Stomach smooth muscle (tissue), 2 donors: ENCODE data around the gene SPIN4.
"Not testable (repeated sequence)": the region's sequence is repeated elsewhere in the genome, so short reads cannot be mapped to it uniquely, and the experiment has no call there.

Experiments
- H3K27ac ChIP-seq: one replicate; pipeline ENCODE4 v1.7.0; 2013; ENCODE audit warnings: mild to moderate bottlenecking, low read length, inconsistent platforms
- H3K27me3 ChIP-seq, 2 donors: one replicate each; pipeline ENCODE4 v1.7.0; 2013; ENCODE audit warnings: low read length in 2 of 2; ENCODE audit not compliant: insufficient read depth in 2 of 2, control insufficient read depth in 1 of 2
- H3K36me3 ChIP-seq, 2 donors: one replicate each; pipeline ENCODE4 v1.7.0; 2013; ENCODE audit warnings: low read length in 2 of 2; ENCODE audit not compliant: control insufficient read depth in 2 of 2, insufficient read depth in 2 of 2
- H3K4me1 ChIP-seq: one replicate; pipeline ENCODE4 v1.7.0; 2013; ENCODE audit warnings: low read length; ENCODE audit not compliant: control insufficient read depth, insufficient read depth
- H3K4me3 ChIP-seq, 2 donors: one replicate each; pipeline ENCODE4 v1.7.0; 2013; ENCODE audit warnings: low read length in 2 of 2
- H3K9ac ChIP-seq, 2 donors: one replicate each; pipeline ENCODE4 v1.7.0; 2013; ENCODE audit warnings: low read length in 2 of 2, mild to moderate bottlenecking in 1 of 2
- H3K9me3 ChIP-seq, 2 donors: one replicate each; pipeline ENCODE4 v1.7.0; 2013; ENCODE audit warnings: low read length in 2 of 2; ENCODE audit not compliant: control insufficient read depth in 2 of 2
- donor health status: healthy.
- donor health status: Pancreatic carcinoma.

The SPIN4 gene

GRCh38 chrX:63350941-63351616 is at the start of gene SPIN4:
TSS of gene SPIN4 (minus strand) at chrX:63351332. CDS start at chrX:63350819, 513 bp downstream.
- H3K27me3 ChIP-seq: no peaks in the 10 kb centered on the region
- H3K4me1 ChIP-seq: no peaks in the 10 kb centered on the region
- no peak within 1 kb of the TSS for H3K27ac ChIP-seq
- H3K4me3 ChIP-seq: peak within 1 kb of the TSS; percentile 72 to 76
- no peaks in the 10 kb centered on the region for H3K36me3 ChIP-seq
- H3K9ac ChIP-seq: peak within 1 kb of the TSS; percentile 60 to 68
- H3K9me3 ChIP-seq: peaks cover 0 to 2% of the 10 kb centered on the region in 2 donors

DNA sequence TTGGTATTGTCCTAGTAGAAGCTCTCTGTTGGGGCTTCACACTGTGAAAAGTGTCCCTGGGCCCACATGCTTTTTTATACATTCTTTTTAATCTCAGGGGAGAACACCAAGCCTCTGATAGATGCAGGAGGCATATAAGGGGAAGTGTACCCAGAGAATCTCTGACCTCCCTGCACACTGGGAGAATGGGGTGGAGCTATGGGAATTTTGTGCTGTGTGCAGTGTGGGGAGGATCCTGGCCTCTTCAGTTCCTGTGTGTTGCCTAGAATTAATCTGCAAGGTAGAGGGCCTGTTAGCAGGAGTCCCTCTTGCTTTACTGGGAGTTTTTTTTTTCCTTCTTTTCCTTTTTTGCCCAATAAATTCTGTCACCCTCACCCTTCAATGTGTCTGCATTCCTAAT is 49.2 kb upstream of the SPIN4 start:
- no peak overlapping the region for H3K9ac ChIP-seq
- no peaks in the 10 kb centered on the region for H3K36me3 ChIP-seq
- H3K27ac ChIP-seq: no peak overlapping the region
- no peak overlapping the region for H3K4me3 ChIP-seq
- H3K27me3 ChIP-seq: no peaks in the 10 kb centered on the region
- H3K9me3 ChIP-seq: no peaks in the 10 kb centered on the region
- H3K4me1 ChIP-seq: no peaks in the 10 kb centered on the region

- H3K27ac ChIP-seq: no peak overlapping the region
- H3K4me3 ChIP-seq: no peak overlapping the region
- H3K36me3 ChIP-seq: no peaks in the 10 kb centered on the region
- no peaks in the 10 kb centered on the region for H3K9me3 ChIP-seq
- H3K9ac ChIP-seq: no peak overlapping the region
- H3K27me3 ChIP-seq: no peaks in the 10 kb centered on the region
- no peaks in the 10 kb centered on the region for H3K4me1 ChIP-seq
Observed at GRCh38 chrX:63394872-63395271, 43.7 kb upstream of the SPIN4 start.

- not testable (repeated sequence) for H3K9ac ChIP-seq, H3K36me3 ChIP-seq, H3K4me3 ChIP-seq, H3K9me3 ChIP-seq, H3K27ac ChIP-seq, H3K4me1 ChIP-seq, H3K27me3 ChIP-seq
Observed at GRCh38 chrX:63393094-63393493, 42.0 kb upstream of the SPIN4 start.

GRCh38 chrX:63387411-63387810 is 36.3 kb upstream of the SPIN4 start:
- Histone ChIP-seq H3K27ac (no peak overlapping the region), H3K36me3 (no peaks in the 10 kb centered on the region), H3K9ac (no peak overlapping the region), H3K9me3 (no peaks in the 10 kb centered on the region), H3K4me1 (no peaks in the 10 kb centered on the region), H3K27me3 (no peaks in the 10 kb centered on the region), H3K4me3 (no peak overlapping the region)

DNA sequence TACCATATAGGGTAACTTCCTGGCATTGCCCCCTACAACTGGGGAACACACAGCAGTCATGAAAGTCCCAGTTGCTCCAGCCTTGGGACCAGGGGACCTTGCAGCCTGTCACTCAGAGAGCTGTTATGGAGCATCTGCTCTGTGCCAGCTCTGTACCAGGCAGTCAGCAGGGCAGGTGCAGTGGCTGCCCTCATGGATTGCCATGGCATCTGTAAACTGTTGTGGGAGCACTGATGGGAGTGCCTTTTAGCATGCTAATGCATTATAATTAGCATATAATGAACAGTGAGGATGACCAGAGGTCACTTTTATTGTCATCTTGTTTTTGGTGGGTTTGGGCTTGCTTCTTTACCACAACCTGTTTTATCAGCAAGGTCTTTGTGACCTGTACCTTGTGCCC is 33.1 kb upstream of the SPIN4 start:
- not testable (repeated sequence) for H3K9ac ChIP-seq, H3K27ac ChIP-seq, H3K4me1 ChIP-seq, H3K27me3 ChIP-seq, H3K4me3 ChIP-seq, H3K36me3 ChIP-seq, H3K9me3 ChIP-seq

- not testable (repeated sequence) for H3K4me1 ChIP-seq, H3K9ac ChIP-seq, H3K4me3 ChIP-seq, H3K27me3 ChIP-seq, H3K9me3 ChIP-seq, H3K36me3 ChIP-seq, H3K27ac ChIP-seq
Observed at GRCh38 chrX:63373012-63373411, 21.9 kb upstream of the SPIN4 start.

DNA sequence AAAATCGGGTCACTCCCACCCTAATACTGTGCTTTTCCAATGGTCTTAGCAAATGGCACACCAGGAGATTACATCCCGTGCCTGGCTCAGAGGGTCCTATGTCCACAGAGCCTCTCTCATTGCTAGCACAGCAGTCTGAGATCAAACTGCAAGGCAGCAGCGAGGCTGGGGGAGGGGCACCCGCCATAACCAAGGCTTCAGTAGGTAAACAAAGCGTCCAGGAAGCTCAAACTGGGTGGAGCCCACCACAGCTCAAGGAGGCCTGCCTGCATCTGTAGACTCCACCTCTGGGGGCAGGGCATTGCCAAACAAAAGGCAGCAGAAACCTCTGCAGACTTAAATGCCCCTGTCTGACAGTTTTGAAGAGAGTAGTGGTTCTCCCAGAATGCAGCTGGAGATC is 16.6 kb upstream of the SPIN4 start:
- not testable (repeated sequence) for H3K27me3 ChIP-seq, H3K4me3 ChIP-seq, H3K4me1 ChIP-seq, H3K9me3 ChIP-seq, H3K27ac ChIP-seq, H3K36me3 ChIP-seq, H3K9ac ChIP-seq

DNA sequence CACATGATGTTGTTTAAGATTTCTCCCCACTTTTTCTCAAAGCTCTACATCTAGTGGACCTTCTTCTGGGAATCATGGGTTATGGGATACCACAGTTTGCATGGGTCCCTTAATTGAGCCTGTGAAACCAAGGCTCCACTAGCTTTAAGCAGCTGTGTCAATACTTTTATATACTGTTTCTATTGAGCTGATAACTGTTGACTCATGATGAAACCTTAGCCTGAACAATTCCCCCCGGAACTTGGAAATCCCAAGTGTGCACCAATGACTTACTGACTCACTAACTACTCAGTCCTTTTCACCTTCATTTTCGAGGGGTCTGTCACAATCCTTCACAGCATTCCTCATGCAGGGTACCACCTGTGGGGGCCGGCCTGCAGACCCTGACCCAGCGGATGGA is 12.7 kb upstream of the SPIN4 start:
- Histone ChIP-seq H3K4me1 (no peaks in the 10 kb centered on the region), H3K4me3 (no peak overlapping the region), H3K27ac (no peak overlapping the region), H3K36me3 (no peaks in the 10 kb centered on the region), H3K9me3 (no peaks in the 10 kb centered on the region), H3K9ac (no peak overlapping the region), H3K27me3 (peaks cover 0 to 2% of the 10 kb centered on the region in 2 donors)

DNA sequence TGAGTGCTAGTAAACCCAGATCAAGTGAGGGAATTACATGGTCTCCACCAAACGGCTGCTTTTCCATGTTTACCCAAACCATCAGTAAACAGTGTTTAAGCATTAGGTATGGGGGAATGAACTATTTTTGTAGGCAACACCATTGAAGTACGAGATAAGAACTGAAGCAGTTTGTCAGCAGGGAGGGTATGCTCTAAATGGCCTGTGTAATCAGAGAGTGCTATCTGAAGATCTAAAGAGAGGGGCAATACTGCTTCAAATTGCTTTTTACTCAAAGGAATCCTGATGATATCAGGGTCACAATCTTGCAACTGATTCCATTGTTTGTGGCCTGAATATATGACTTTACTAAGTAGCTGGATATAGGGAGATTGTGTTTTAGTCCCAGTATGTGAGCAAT is 10.4 kb upstream of the SPIN4 start:
- no peak overlapping the region for H3K9ac ChIP-seq

DNA sequence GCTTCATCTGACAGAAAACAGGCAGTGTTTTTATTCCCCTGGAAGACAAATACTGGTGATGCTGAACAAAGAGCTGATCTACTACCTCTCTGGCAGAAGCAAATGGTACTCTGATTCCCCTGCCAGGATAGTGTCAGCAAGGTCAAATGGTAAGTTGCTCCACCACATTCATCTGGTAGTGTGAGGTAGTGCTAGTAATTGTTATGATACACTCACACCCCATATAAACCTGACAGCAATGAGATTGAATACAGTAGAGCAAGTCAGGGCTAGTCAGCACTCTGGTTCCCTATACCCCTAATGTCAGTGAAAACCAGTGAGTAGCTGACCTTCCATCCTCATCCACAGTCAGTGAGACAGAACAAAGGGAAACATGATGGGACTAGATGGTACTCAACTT is 3.4 kb upstream of the SPIN4 start:
- Histone ChIP-seq H3K36me3 (no peaks in the 10 kb centered on the region), H3K9me3 (peaks cover 0 to 2% of the 10 kb centered on the region in 2 donors), H3K9ac (no peak overlapping the region), H3K4me3 (no peak overlapping the region), H3K4me1 (no peaks in the 10 kb centered on the region), H3K27ac (no peak overlapping the region), H3K27me3 (no peaks in the 10 kb centered on the region)

More for the DNA sequence above, 10.4 kb upstream of the SPIN4 start:
- Histone ChIP-seq H3K9me3 (no peaks in the 10 kb centered on the region), H3K27ac (no peak overlapping the region), H3K27me3 (peaks cover 0 to 2% of the 10 kb centered on the region in 2 donors), H3K36me3 (no peaks in the 10 kb centered on the region), H3K4me1 (no peaks in the 10 kb centered on the region), H3K4me3 (no peak overlapping the region)
